Stimulated activated CD8-positive, alpha-beta memory T cell treated with anti-CD3 and anti-CD28 coated beads, Interleukin-7, amount 100 ng/mL, for 1 hour (primary cell): Measurements from ENCODE around the gene KRT38.

ENCODE experiments used
- DNase-seq, 2 donors: peaks; one replicate each; pipeline ENCODE4 v3.0.0-alpha.2; 2020; ENCODE audit warnings: low read depth in 2 of 2

KRT38 gene

DNA sequence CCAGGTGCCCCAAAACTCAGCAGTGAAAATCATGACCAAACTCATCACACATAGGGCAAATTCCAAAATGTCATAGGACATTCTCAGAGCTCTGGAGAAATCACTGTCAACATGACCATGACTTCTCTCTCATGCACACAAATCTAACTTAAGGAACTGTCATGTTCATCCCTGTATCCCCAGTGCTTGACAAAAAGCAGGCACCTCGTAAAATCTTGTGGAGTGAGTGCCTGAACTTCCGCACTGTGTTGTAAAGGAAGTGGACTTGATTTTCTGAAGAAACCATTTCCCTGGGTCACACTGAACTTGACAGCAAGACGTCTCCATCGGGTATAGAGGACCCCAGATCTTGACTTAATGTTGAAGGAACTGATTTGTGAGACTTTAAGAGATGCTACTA lies 19.2 kb downstream of the KRT38 start:
- DNase-seq = no peak

DNA sequence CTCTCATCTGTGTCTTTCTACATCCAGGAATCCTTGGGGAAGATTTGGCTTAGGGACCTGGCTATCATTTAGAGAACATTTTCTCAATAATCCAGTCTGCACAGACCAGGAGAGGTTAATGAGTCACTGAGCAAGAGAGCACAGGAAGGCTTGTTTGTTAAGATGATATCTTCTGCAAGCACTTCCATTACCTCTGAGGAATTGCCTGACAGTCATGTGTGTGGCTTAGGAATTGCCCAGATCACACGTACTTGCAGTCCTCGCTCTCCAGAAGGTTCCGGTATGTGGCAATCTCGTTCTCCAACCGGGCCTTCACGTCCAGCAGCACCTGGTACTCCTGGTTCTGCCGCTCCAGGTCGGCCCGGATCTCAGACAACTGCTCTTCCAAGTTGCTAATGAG lies 19.7 kb downstream of the KRT38 start:
- DNase-seq = no peak

DNA sequence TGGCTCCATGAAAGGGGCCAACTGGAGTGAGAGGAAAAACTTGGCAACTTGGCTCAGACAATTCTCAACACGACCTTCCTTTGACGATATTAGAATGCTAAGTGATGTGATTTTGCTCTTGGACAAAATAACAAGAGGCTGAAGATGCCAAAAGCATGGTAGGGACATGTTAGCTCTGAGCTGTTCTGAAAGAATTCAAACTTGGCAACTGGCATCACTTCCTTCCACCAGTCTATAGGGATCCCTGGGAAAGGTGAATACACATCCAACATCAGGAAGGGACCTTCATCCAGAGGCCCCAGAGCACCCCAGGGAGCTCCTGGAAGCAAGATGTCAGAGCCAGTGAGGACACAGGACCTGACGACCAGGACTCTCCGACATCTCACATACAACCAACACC lies 20.6 kb downstream of the KRT38 start:
- no peak for DNase-seq

DNA sequence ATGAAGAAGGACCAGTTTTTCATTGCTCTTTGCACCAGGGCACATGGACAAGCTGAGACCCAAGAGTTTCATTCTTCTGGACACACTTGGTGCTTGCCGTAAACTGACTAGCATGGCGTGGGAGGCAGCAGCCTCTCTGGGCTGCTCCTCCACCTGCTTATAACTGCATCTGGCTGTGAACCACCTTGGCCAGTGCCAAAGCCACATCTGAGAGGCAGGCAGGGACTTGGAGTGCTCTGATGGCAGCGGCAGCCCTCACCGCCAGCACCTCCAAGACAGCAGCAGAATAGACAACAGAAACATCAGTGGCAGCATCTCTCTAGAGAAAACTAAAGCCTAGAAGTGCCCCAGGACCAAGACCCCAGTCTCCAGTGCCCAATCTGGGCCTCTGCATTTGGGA lies 21.1 kb downstream of the KRT38 start:
- no peak for DNase-seq

DNA sequence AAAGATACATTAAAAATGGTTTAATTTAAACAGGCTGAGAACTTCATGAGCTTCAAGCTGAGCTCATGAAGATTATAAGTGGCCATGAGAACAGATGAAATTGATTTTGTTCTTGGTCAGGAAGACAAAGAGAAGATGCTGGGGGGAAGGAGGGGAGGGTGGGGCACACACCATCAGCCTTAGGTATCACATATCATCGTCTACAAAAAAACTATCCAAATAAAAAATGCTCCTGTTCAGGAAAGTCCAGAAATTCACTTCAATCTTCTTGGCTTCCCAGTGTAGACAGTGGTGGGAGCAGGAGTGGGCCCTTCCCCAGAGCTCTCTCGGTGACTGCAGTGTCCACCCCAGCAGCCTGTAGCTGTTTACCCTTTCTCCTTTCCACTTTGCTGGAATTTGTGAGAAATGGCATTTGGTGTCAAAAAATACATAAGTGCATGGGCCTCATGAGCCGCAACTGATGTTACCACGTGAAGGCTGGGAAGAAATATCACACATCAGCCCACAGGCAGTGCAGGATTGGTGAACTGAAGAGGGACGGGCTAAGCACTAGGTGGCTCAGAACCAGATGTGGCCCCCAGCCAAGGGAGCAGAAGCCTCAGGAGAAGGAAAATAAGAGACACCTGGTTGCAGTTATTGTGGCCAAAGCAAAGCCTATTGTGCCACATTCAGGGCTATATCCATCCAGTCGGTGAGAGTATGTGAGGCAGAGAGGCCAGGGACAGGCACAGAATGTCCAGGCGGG lies 22.5 kb downstream of the KRT38 start:
- no peak for DNase-seq

DNA sequence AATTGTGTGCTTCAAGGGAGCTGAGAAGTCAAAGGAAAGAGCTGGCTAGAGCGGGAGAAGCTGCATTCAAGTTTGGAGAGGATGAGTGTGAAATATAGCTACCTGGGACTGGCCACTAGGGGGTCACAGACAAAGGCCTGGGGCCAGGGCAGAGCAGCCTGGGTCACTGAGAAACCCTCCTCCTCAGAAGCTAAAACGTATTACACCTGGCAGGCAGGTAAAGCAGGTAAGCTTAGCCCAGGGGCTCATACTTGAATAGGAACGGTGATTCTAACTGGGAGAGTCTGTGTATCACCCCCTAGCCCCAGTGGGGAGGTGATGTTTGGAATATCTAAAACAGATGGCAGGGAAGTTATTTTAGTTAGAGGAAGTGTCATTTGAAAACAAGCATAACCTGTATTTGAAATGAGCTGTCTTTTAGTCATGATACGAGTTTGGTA lies 23.2 kb downstream of the KRT38 start:
- DNase-seq = no peak

DNA sequence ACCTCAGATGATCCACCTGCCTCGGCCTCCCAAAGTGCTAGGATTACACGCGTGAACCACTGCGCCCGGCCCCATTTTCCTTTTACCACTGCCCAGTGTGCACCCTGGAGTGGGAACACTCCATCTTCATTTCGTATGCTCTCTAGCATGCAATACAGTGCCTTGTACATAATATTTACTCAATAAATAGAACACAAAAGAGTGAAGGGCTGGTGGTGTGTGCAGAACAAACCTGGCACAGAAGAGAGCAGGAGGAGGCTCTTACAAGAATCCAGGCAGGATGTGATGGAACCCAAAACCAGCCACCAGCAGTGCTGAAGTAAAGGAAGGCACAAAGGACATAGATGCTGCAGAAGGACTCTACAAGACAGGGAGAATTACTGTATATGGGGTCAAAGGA lies 23.7 kb downstream of the KRT38 start:
- DNase-seq = no peak

DNA sequence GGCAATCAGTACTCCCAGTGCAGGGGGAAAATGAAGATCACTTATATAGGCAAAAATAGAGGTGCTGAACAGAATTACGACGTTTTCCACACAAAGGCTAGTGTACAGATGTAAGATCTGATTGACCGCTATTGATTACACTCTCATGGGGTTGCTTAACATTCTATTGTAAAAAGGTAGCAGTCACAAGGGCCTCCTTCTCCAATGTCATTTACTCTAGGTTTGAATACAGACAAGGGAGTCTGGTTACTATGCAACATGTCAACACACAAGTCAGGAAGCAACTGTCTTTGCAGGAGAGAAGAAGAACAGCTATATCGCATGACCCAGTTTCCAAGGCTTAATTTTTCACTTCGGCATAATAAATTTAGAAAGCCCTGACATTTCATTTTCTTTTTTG lies 24.3 kb downstream of the KRT38 start:
- DNase-seq = no peak

DNA sequence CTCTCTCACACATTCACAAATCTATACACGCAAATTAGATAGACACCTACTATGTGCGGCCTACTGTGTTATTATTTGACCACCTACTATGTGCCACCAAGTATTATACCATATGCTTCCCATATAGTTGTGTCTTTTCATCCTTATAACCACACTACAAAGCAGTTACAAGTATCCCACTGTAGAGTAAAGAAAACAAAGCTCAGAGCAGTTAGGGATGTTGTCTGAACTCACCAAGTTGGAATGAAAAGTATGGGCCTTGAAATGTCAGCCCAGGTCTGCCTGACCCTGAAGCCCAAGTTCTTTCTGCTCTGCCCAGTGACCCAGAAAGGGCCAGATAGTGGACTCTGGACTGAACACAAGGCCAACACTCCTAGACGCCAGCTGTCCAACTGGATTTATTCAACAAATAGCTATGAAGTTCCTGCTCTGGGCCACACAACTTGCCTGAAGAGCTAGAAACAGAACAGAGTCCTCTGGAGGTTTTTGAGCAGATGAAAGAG lies 24.9 kb downstream of the KRT38 start:
- DNase-seq = no peak

DNA sequence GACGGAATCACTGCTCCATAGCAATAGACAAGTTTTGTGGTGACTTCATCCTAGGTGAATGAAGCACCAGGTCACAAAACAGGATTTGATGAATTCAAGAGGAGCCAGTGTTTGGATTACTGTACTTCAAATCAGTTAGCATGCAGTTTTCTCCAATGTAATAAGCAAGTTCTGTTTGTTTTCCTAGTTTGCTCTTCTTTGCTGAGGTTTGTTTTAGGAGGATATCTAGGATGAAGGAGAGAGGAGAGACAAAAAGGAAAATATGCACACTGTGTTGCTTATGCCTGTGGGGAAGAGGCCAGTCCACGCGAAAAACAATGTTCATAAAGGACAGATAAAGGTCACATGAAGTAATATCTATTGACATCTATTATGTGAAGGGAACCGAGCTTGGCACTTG lies 25.4 kb downstream of the KRT38 start:
- no peak for DNase-seq

DNA sequence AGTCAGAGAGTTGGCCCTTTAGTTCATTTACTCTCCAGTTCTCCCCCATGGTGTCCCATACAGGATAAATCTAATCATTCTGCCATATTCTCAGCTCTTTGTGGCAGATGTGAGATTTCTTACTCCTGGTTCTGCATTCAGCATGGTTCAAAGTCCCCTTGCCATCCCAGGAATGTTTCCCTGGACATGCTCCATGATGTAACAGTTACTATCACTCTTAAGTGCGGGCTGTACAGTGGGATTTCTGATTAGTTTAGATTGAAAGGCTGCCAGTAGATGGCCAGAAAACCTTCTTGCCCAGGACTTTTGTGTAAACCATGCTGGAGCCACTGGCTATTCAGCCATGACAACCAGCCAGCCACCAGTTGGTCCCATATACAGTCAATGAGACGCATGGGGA lies 26.8 kb downstream of the KRT38 start:
- DNase-seq = no peak

DNA sequence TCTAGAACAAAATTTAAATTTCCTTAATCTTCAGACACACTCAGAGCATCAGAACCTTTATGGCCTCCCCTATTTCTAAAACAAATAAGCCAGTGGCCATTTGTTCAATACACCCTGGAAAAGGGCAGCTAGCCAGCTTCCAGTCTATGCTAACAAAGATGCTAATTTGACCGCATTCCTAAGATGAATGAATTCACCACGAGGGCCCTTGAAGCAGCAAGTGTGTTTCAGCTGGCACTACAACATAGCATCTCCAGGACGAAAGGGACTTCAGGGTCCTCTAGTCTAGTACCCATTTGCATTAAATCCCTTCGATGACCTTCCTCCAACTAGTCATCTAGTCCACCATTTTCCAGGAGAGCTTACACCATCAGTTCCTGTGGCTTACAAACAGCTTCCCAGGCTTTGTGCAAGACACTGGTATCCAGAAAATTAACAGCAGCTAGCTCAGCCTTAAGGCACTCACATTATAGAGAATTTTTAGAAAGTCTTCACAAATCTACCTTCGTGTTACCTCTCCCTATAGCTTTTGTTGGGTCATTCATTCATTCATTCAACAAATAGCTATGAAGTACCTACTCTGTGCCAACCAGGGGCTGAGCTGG lies 27.3 kb downstream of the KRT38 start:
- no peak for DNase-seq

DNA sequence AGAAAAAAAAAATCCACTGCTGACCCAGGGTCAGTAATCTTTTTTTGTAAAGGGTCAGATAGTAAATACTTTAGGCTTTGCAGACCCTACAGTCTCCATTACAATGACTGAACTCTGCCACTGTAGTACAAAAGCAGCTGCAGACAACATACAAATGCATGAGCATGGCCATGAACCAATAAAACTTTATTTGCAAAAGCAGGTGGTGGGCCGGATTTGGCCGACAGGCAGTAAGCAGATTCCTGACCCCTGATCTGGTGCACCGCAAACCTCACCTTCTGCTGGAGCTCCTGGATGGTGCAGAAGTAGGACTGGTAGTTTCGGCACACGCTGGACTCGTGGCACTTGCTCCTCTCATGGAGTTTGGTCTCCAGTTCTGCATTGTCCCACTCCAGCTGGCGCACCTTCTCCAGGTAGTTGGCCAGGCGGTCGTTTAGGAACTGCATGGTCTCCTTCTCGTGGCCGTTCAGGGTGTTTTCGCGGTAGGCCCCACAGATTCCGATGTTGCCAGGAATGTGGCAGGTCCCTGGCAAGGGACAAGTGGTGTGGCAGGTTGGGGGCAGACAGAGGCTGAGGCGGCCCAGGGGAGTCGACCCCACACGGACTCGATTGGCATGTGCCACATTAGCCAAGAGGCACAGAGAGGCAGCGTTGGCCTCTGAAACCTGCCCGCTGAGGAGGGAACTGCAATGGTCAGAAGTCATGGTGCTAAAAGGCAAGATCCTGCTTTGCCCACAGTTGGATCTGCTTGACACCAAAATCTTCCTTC lies 29.5 kb downstream of the KRT38 start:
- DNase-seq = no peak

DNA sequence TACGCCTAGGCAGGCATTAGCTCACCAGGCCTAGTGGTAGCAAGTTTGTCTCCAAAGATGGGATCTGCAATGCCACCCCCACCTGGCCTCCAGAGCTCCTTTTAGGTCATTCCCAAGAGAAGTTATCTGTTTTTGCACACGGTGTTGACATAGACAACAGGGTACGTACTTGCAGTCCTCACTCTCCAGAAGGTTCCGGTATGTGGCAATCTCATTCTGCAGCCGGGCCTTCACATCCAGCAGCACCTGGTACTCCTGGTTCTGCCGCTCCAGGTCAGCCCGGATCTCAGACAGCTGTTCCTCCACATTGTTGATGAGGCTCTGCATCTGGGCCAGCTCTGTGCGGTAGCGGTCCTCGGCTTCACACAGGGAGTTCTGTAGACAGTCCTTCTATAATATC lies 33.6 kb downstream of the KRT38 start:
- no peak for DNase-seq

DNA sequence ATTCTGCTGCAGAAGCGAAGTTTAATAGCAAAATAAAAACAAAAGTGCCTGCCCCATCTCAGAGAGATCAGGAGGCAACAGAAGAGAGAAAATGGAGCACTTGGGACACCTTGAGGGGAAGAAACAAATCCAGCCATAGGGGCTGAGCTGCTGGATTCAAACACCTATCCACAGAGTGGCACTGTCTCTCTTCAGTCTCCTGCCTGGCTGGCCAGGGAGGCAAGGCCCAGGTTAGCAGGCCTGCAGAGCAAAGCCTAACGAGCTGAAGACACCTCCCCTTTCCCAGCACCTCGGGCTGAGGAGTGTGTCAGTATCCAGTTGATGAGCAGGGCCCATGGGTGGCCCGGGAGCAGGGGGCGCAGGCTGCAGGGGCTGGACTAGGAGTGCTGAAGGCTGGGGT lies 34.6 kb downstream of the KRT38 start:
- DNase-seq = no peak

DNA sequence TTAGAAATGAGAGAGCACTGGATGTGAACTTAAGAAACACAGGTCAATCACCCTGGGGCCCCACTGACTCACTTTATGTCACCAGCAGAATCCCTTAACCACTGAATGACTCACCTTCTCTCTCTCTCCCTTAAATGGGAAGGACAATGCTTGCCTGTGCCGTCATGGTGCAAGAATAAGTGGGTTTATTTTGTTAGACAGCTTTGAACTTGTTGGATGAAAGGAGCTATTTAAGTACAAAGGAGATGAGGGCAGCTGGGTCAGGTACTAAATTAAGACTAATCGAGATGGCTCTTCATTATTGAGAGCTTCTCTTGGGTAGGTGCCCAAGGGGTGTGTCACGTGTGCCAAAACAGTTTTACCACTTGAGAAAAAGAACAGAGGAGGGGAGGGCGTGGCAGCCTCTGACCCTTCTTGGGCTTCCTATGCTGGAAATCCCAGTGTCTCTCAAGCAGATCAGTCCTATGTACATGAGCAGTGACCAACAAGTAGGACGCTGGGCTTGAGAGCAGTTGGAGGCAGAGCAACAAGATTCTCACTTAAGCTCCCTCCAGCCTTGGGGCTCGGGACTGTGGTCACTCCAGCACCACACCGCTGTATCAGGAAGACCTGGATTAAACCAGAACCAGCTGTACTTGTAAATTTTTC lies 36.6 kb downstream of the KRT38 start:
- no peak for DNase-seq

DNA sequence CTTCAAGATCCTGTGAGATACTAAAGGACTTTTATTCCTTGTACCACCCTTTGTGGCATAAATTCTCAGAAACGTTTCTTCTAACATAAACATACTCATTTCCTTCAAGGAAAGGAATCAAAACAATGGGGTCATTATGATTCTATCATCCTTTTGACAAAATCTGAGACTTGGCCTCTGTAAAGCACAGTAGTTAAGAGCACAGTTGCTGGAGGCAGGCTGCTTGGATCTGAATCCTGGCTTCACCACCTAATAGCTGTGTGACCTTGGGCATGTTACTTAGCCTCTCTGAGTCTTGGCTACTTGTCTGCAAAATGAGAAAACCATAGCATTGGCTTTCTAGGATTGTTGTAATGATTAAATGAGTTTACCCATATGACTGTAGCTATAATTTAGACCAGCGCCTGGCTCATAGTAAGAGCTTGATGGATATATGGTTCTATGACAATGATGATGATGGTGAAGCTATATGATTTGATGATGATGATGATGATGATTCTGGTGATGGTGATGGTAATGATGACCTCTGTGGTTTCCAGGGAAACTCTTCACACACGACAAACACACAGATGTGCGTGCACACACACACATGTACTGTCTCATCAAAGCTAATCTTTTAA lies 37.3 kb downstream of the KRT38 start:
- DNase-seq = no peak

DNA sequence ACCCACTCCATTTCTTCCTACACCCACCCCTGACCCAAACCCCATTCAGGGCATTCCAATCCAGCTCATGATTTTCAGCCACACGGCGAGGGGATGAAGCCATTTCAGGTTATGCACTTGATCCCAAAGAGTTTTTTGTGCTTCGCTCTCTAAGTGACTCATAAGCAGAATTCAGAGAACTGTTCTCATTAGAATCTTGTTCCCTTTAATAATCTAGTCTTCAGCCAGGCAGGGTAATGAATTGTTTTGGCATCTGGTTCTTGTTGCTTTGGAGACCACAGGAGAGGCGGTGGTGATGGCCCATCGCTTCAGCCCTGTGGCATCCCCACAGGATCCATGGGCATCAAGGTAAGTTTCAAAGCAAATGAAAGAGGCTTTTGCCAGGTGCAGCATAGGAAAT lies 38.6 kb downstream of the KRT38 start:
- no peak for DNase-seq

DNA sequence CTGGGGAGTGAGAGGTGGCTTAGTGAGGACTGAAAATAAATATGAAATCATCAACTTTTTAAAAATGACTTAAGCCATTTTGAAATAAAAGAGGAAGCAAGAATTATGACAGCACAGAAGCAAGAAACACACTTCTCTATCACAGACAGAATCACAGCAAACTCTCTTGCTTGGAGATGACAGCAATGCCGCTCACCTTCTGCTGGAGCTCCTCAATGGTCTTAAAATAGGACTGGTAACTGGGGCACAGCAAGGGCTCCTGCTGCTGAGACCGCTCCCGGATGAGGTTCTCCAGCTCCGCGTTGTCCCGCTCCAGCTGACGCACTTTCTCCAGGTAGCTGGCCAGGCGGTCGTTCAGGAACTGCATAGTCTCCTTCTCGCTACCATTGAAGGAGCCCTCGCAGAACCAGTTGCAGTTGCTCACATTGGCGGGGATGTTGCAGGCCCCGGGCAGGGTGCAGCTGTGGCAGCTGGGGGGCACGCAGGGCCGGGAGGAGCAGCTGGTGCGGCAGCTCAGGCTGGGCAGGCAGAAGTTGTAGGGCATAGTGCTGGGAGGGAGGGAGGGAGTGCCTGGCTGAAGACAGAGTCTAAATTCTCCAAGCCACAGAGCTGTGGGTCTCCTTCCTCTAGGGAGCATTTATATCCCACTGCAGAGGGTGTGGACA lies 43.7 kb downstream of the KRT38 start, which contains the start of gene KRT31:
TSS of gene KRT31 (minus strand) at position 613 of the 665 bp plus-strand sequence. CDS start at position 544, 69 bp downstream.
- no peak for DNase-seq

DNA sequence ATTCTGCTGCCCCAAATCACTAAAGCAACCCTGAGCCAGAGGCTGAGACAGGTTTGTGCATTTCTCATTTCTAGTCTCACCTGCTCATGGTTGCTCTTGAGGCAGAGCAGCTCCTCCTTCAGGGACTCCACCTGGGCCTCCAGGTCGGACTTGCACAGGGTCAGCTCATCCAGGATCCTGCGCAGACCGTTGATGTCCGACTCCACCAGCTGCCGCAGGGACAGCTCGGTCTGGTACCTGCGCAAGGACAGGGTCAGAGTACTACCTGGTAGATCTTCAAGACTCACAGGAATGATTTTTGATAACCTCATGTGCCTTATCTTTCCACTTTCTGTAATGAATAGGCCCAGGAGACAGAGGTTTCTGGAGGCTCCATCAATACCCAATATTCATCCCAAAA lies 44.4 kb downstream of the KRT38 start:
- no peak for DNase-seq

DNA sequence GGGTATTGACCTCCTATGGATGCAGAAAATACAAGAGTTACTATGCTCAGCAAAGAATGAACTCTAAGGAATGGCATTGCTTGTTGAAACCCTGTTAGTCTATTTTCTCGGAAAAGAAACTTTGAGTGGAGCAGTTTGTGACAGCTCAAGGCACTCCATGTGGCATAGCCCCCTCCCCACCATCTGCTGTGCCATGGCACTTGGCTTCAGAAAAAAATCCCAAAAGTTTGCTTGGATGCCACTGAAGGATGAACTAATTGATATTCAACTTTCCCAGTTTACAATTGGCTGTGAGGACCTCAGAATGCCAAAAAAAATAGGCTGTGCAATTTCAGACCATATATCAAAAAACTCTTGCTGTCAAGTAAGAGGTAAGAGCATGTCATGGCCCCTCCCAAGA lies 45.2 kb downstream of the KRT38 start:
- no peak for DNase-seq
